K562 (cell line): ENCODE data around the gene SOCS7. TPM values are rescaled to one million over a fixed set of nuclear protein-coding genes. Genes with fewer than 3 reads are reported as not detected.

Experiments
- ATAC-seq: fragments of 200-7000 bp; cut with Tn5 transposase; 3 replicates; pipeline ENCODE4 v1.9.1; 2020; ENCODE audit warnings: moderate library complexity
- BruUV-seq: library from RNA; stranded (reverse); fragments of 400-500 nt; replicated peaks from 2 replicates; lab custom pipeline; 2021; lab: Mats Ljungman, UMichigan
- CTCF ChIA-PET: fragments of 300-600 bp; formaldehyde crosslinking; extraction: SDS; loops from one replicate; lab custom pipeline; 2021; ENCODE audit warnings: low intra/inter-chr PET ratio; lab: Yijun Ruan, JAX
- POLR2A ChIA-PET: fragments of 300-600, 350-650 bp; sonication (Branson Sonifier 250); formaldehyde crosslinking; extraction: SDS; loops from one replicate; lab custom pipeline; 2021; ENCODE audit warnings: antibody characterized with exemption, inconsistent platforms; lab: Yijun Ruan, JAX
- DNase-seq, 4 experiments: peaks; one replicate each; pipeline versions ENCODE4 v3.0.0 to v3.0.0-alpha.2; 2011 to 2018; ENCODE audit warnings: low spot score in 3 of 4, mixed read lengths in 3 of 4; ENCODE audit errors: extremely low read depth in 1 of 4
- FAIRE-seq: peaks from 2 replicates; lab custom pipeline; 2011; peaks lifted over from hg19 to GRCh38; lab: Jason Lieb, UNC
- H2AFZ ChIP-seq: 2 replicates; pipeline ENCODE4 v1.6.0; 2011; ENCODE audit warnings: low read depth, low read length, control low read depth, inconsistent platforms
- H3K27ac ChIP-seq: fragments of 200-600 bp; 3 replicates; pipeline ENCODE4 v1.8.0; 2011; ENCODE audit warnings: low read depth, mild to moderate bottlenecking, control low read depth, inconsistent platforms, low read length, moderate library complexity, mixed read lengths; ENCODE audit errors: extremely low read depth
- H3K27me3 ChIP-seq, 2 experiments: fragments of 300-600 bp in 1 of 2; 2 replicates in 1 of 2; 3 replicates in 1 of 2; pipeline versions ENCODE4 v1.6.0 to v1.8.0; 2011; ENCODE audit warnings: inconsistent platforms in 2 of 2, low read length in 2 of 2, mild to moderate bottlenecking in 1 of 2, mixed read lengths in 1 of 2, moderate library complexity in 1 of 2; ENCODE audit not compliant: control insufficient read depth in 2 of 2, insufficient read depth in 2 of 2
- H3K36me3 ChIP-seq: fragments of 300-600 bp; 3 replicates; pipeline ENCODE4 v1.8.0; 2011; ENCODE audit warnings: mild to moderate bottlenecking, low read length, inconsistent platforms; ENCODE audit not compliant: control insufficient read depth, insufficient read depth
- H3K4me1 ChIP-seq, 2 experiments: fragments of 200-600 bp in 1 of 2; replicated peaks in 1 of 2; 2 replicates in 1 of 2; 3 replicates in 1 of 2; pipeline versions ENCODE4 v1.5.1 to v1.8.0; 2011; ENCODE audit warnings: inconsistent platforms in 2 of 2, low read length in 2 of 2, mild to moderate bottlenecking in 1 of 2, mixed read lengths in 1 of 2, moderate library complexity in 1 of 2; ENCODE audit not compliant: control insufficient read depth in 2 of 2, insufficient read depth in 2 of 2
- H3K4me2 ChIP-seq: 2 replicates; pipeline ENCODE4 v1.6.1; 2011; ENCODE audit warnings: low read length, control low read depth, inconsistent platforms, mixed read lengths; ENCODE audit not compliant: insufficient read depth
- H3K4me3 ChIP-seq: fragments of 200-600 bp; sonication (generic), shearing (Covaris generic); 2 replicates; pipeline ENCODE4 v1.5.1; 2016; ENCODE audit warnings: control low read depth, inconsistent platforms
- H3K79me2 ChIP-seq: fragments of 200-600 bp; 3 replicates; pipeline ENCODE4 v1.8.0; 2011; ENCODE audit warnings: low read length, inconsistent platforms; ENCODE audit not compliant: control insufficient read depth, insufficient read depth
- H3K9ac ChIP-seq, 2 experiments: 2 replicates each; pipeline versions ENCODE4 v1.6.0 to v1.6.1; 2011; ENCODE audit warnings: low read depth in 2 of 2, low read length in 2 of 2, control low read depth in 1 of 2, inconsistent platforms in 1 of 2, mild to moderate bottlenecking in 1 of 2, mixed read lengths in 1 of 2; ENCODE audit not compliant: insufficient read depth in 1 of 2
- H3K9me1 ChIP-seq: one replicate; pipeline ENCODE4 v1.6.0; 2011; ENCODE audit warnings: inconsistent platforms, mild to moderate bottlenecking, low read length, moderate library complexity; ENCODE audit not compliant: control insufficient read depth, insufficient read depth
- H3K9me3 ChIP-seq: replicated peaks from 2 replicates; pipeline ENCODE4 v1.5.1; 2011; ENCODE audit warnings: low read depth, low read length, inconsistent platforms; ENCODE audit not compliant: control insufficient read depth, insufficient read depth
- H4K20me1 ChIP-seq: replicated peaks from 2 replicates; pipeline ENCODE4 v1.6.1; 2011; ENCODE audit warnings: low read length, inconsistent platforms, mixed read lengths; ENCODE audit not compliant: control insufficient read depth, insufficient read depth
- AFF4 ChIP-seq: sonication (generic); formaldehyde crosslinking; IDR thresholded peaks from 2 replicates; pipeline ENCODE4 v1.8.0; 2023; ENCODE audit warnings: mild to moderate bottlenecking, missing genetic modification reagents
- DPF2 ChIP-seq: fragments of 450-650 bp; IDR thresholded peaks from 2 replicates; pipeline ENCODE4 v1.6.1; 2016
- NFE2L1 ChIP-seq: fragments of 450-650 bp; IDR thresholded peaks from 2 replicates; pipeline ENCODE4 v1.6.1; 2016; ENCODE audit warnings: missing genetic modification characterization, low read depth, mild to moderate bottlenecking, missing compliant biosample characterization, moderate library complexity, borderline replicate concordance
- RBM17 ChIP-seq: fragments of 200-400 bp; formaldehyde crosslinking; IDR thresholded peaks from 2 replicates; pipeline ENCODE4 v1.6.1; 2017; ENCODE audit warnings: low read depth, mild to moderate bottlenecking, low read length, borderline replicate concordance
- STAT5B ChIP-seq: fragments of 250-450 bp; sonication (Bioruptor Pico); IDR thresholded peaks from 2 replicates; pipeline ENCODE4 v1.8.0; 2021; ENCODE audit warnings: mild to moderate bottlenecking, inconsistent platforms
- TRIM25 ChIP-seq: fragments of 450-650 bp; IDR thresholded peaks from 2 replicates; pipeline ENCODE4 v1.7.0; 2016; ENCODE audit warnings: borderline replicate concordance
- USF2 ChIP-seq: sonication (generic); formaldehyde crosslinking; IDR thresholded peaks from 2 replicates; pipeline ENCODE4 v1.5.0; 2020; ENCODE audit warnings: missing genetic modification reagents
- ZC3H4 ChIP-seq: sonication (generic); formaldehyde crosslinking; IDR thresholded peaks from 2 replicates; pipeline ENCODE4 v1.9.0; 2021; ENCODE audit warnings: missing genetic modification reagents, borderline replicate concordance
- ZNF778 ChIP-seq: fragments of 450-650 bp; formaldehyde crosslinking; IDR thresholded peaks from 2 replicates; pipeline ENCODE4 v1.4.0; 2020; ENCODE audit warnings: mild to moderate bottlenecking, moderate library complexity
- WGBS: fragments of 100-300 bp; shearing (Covaris generic); methylation state at CpG from one replicate; pipeline ENCODE4 v1.1.6; 2016; ENCODE audit warnings: low coverage, mixed read lengths; ENCODE audit not compliant: insufficient coverage; ENCODE audit errors: missing lambda C conversion rate; 5-methylcytosine and 5-hydroxymethylcytosine counted together
- in situ Hi-C: fragments of 300-500 bp; cut with MboI; formaldehyde crosslinking; loops from 4 replicates; pipeline ENCODE4 v1.15.0; 2018; ENCODE audit warnings: inconsistent platforms, mixed read lengths
- intact Hi-C: fragments of 100-400 bp; cut with micrococcal nuclease; formaldehyde crosslinking; loops from 2 replicates; pipeline ENCODE4 v1.14.2; 2022
- polyA plus RNA-seq, 8 experiments: library from polyadenylated mRNA; depleted of rRNA in 4 of 8; stranded (reverse) in 5 of 8; unstranded in 3 of 8; fragments of >200 nt; fragmentation: Nextera tagmentation in 2 of 8; fragmentation: Illumina TruSeq in 1 of 8; extraction: Ambion mirVana in 2 of 8; extraction: Trizol in 1 of 8; gene quantifications; 2 replicates each; pipeline versions ENCODE4 v1.2.1 to v1.2.3, GENCODE V29; 2011 to 2014; ENCODE audit warnings: inconsistent platforms in 1 of 8, missing spikeins in 1 of 8
- total RNA-seq, 7 experiments: library from RNA; depleted of rRNA in 6 of 7; stranded (reverse); fragments of >200 nt in 6 of 7; fragmentation: Illumina TruSeq in 2 of 7; extraction: Trizol in 2 of 7; gene quantifications; 2 replicates each; pipeline versions ENCODE4 v1.2.1 to v1.2.3, GENCODE V29; 2011 to 2021; ENCODE audit warnings: low replicate concordance in 1 of 7

Gene SOCS7
- total and polyA plus RNA-seq, 9 of the 15 experiments (the other 6 are each of a cell fraction or from before 2014, with no cell fraction given) = 0.94 to 14.5 (median 8.2) TPM

GRCh38 chr17:38364741-38365140 is 13.1 kb downstream of the SOCS7 start (continued):
- no peak for TF ChIP-seq USF2 (CRISPR knock-in tag)

GRCh38 chr17:38369124-38369886 is 17.7 kb downstream of the SOCS7 start:
- no peaks in the 10 kb centered on the region for H3K9me1 ChIP-seq
- H3K4me2 ChIP-seq = no peak overlapping the region
- intact Hi-C loops = no loop called here
- ChIA-PET CTCF (no interaction called here), POLR2A (interaction anchor here (2.0 kb wide), 1 partner anchor 10 kb away, joined by 5 read pairs; no protein-coding TSS in a partner anchor)
- DNase-seq (no peak), ATAC-seq (no peak), FAIRE-seq (no peak)
- no peaks in the 10 kb centered on the region for H3K9me3 ChIP-seq
- H3K4me1 ChIP-seq = no peaks in the 10 kb centered on the region
- in situ Hi-C loops = no loop called here
- no peak overlapping the region for H3K4me3 ChIP-seq
- no peaks in the 10 kb centered on the region; the same call in 1 of the 2 replicates for H4K20me1 ChIP-seq
- H3K27ac ChIP-seq = no peak overlapping the region
- H3K79me2 ChIP-seq = no peaks in the 10 kb centered on the region
- H2AFZ ChIP-seq = no peak overlapping the region
- no TSS peak for BruUV-seq
- 78% methylated on average over 7 of the region's 8 CpGs for WGBS
- no peak overlapping the region for H3K9ac ChIP-seq
- H3K27me3 ChIP-seq = no peaks in the 10 kb centered on the region
- peaks cover 44% of the 10 kb centered on the region; the same call in 1 of the 3 replicates for H3K36me3 ChIP-seq
- TF ChIP-seq STAT5B (CRISPR knock-in tag) = no peak
- TF ChIP-seq AFF4 (CRISPR knock-in tag) = no peak
- no peak for TF ChIP-seq RBM17
- no peak for TF ChIP-seq ZNF778
- no peak for TF ChIP-seq NFE2L1 (tag)
- TF ChIP-seq DPF2 = no peak
- TF ChIP-seq TRIM25 = no peak
- TF ChIP-seq ZC3H4 = no peak
